GM18951 (cell line): ENCODE measurements around the gene RPL39L.

Experiments used
- POLR2A ChIP-seq: IDR thresholded peaks from 4 replicates; pipeline ENCODE4 v1.6.1; 2011; ENCODE audit warnings: mild to moderate bottlenecking; ENCODE audit not compliant: insufficient read length, insufficient read depth; ENCODE audit errors: extremely low read depth
- in situ Hi-C: fragments of 300-500 bp; cut with MboI; formaldehyde crosslinking; loops from one replicate; pipeline ENCODE4 v1.12.0; 2022; ENCODE audit warnings: low sequenced_read_pairs, mixed read lengths, inconsistent platforms; ENCODE audit not compliant: unreplicated experiment

The RPL39L gene

DNA sequence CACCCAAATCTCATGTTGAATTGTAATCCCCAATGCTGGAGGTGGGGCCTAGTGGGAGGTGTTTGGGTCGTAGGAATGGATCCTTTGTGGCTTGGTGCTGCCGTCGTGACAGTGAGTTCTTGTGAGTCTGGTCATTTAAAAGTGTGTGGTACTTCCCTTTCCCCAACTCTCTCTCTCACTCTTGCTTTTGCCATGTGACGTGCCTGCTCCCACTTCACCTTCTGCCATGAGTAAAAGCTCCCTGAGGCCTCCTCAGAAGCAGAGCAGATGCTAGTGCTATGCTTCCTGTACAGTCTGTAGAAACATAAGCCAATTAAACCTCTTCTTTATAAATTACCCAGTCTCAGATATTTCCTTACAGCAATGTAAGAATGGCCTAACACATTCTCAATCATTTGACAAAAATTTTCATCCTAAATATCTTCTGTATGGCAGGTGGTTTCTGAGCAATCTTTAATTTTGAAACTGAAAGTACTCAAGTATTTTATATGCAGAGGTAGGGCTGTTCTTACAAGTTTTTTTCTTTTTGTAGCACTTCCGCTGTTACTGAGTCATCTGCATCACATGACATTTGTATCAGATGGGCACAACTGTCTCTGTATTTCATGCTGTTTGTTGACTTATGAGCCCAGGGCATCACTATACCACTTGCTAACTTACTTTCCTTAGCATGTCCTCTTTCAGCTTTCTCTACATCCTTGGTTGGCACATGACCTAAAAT is 8.8 kb downstream of the RPL39L start:
- TF ChIP-seq POLR2A = no peak
- in situ Hi-C loops = no loop called here

DNA sequence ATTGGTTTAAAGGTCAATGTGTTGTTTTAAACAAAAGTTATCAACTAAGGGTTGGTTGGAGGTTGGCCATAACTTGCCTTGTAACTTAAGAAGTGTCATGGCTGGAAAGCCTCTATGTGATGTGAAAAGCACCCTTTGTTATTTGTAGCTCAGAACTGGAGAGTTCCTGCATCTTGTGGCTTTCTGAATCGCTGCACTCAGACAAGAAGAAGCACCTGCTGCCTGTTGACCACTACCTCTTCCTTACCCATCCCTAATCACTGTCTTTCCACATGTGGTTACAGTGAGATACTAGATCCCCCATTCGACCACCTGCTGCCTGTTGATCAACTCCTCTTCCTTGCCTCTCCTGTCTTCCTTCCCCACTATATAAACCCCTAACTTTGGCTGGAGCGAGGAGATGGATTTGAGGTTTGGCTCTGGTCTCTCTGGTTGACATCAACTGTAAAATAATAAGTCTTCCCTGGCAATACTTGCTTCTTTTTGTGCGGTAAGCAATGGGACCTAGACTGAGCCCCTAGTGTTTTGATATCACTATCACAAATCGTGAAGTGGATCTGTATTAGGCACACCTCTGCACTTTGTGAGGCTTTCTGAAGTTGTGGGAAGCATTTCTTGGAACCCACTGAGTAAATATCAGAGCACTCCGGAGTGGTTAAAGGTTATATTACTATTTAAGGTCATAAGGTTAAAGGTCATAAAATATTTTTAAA is 13.8 kb downstream of the RPL39L start:
- in situ Hi-C loops = no loop called here
- no peak for TF ChIP-seq POLR2A

DNA sequence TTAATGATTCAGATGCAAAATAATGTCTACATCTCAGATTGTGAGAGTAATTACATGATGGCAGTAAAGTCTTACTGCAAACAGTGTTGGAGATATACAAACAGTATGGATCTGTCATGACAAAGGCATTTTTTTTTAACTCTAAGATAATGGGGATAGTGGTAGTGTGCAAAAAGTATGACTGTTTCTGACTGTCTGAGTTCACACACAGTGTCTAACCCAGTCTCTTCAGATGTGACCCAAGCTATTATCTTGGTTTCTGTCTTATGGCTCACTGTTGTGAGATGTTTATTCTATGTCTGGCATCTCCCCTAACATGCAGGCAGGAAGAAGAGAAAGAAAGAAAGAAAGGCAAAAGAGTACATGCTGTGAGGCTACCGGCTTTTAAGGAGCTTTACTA is 17.0 kb downstream of the RPL39L start:
- in situ Hi-C loops = no loop called here

DNA sequence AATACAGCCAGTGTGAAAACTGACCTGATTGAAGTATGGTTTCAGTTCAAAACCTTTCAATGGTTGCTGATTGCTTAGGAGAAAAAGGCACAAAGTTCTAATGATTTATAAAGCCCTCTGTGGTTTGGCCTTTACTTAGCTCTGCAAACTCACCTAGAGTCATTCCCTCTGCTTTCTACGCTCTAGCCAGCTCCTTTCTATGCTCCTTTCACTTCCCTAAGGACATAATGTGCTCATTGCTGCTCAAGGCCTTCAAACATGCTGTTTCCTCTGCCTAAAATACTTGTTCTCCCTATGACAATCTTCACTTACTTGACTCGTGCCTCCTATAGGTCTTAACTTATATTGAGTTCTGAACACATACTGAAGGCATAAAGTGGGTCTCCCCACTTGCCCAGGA is 19.0 kb downstream of the RPL39L start:
- in situ Hi-C loops = no loop called here
- TF ChIP-seq POLR2A = no peak

More for the DNA sequence above, 17.0 kb downstream of the RPL39L start:
- TF ChIP-seq POLR2A = no peak

DNA sequence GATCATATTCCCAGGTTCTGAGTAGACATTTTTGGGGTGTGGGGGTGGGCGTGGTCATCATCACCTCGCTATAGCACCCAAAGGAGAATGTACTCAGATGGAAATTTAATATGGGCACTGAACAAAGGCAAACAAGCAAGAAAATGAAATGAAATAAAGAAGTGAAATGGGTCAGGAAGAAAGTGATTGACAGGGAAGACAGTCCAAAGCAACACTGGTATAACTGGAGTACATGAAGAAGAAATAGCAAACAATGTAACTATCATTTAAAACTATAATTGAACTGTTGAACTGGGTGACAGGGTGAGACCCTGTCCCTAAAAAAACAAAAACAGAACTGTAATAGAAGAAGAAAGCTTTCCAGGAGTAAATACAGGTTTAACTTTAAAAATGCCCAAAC is 24.8 kb downstream of the RPL39L start:
- in situ Hi-C loops = no loop called here

DNA sequence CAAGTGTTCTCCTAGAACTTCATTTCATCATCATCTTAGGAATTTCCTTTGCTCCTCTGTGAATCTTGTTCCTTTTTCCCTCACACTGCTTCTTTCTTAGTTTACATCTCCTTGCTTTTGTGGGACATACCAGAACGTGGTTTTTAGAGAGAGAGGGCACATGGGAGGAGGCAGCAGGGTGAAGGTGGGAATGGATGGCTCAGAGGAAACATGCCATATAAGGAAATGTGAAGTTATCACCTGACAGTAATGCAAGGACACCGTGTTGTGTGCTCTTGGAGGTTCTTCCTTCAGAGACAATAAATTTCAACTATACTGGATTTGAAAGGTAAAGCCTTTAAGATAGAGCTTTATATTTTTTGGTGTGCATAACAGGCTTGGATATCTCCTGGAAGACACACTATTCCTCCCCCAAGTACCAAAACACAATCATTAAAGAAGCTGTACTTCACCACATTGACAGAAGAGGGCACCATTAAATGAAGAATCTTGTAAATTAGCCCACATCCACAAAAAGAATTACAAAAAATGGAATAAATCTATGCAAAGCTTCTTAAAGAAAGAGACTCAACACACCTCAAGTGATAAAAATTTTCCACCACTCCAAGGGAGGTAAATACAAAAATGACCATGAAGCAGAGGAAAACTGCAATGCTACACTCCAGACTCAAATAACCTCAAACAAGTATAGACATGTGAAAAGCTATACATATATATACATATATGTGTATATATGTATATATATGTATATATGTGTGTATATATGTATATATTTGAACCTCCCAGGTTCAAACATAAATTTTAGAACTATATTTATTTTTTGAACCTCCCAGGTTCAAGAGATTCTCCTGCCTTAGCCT is 26.1 kb downstream of the RPL39L start:
- in situ Hi-C loops = no loop called here
- no peak for TF ChIP-seq POLR2A

More for the DNA sequence above, 24.8 kb downstream of the RPL39L start:
- TF ChIP-seq POLR2A = no peak

DNA sequence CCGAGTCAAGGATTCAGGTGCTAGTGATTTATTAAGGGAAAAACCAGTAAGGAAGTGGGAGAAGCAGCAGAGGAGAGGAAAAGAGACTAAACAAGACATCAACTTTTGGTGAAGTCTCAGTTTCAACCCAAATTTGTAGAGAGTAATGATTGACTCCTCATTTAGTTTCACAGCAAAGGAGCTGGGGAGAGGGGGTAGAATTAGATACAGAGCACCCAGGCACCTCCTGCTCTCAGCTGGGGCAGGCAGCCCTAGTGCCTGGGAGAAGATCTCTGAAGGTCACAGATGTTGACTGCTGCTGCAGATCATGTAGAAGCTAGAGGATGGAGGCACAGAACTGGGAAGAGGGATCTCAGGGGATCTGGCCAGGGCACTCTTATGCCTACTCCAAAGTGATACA is 29.1 kb downstream of the RPL39L start:
- TF ChIP-seq POLR2A = no peak
- in situ Hi-C loops = no loop called here

DNA sequence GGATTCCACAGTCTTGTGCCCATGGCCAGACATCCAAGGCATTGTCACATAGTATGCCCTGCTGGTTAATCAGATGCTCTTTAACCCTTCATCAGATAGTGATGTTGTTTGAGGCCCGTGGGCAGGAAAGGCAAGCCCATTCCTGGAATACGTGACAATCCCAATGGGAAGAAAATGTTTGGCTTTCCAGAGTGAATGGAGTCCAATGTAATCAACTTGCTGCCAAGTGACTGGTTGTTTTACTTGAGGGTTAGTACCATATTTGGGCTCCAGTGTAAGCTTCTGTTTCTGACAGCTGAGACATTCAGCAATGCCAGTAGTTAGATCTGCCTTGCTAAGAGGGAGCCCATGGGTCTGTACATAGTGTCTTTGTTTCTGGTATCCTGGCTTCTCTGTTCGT is 31.3 kb downstream of the RPL39L start:
- in situ Hi-C loops = no loop called here
- TF ChIP-seq POLR2A = no peak

DNA sequence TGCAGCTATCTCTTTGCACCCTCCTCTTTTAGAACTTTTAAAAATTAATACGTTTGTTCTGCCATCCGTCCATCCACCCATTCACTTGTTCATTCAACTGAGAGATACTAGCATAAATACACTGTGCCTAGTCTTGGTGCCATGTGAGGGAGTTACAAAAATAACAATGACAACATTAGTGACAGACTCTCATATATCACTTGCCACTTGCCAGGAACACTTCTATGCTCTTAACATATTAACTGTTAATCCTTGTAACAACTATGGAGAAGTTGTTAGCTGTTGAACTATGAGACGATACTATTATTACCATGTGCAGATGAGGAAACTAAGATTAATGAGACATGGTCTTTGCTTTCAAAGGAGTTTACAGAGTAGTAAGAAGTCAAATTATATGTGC is 33.6 kb downstream of the RPL39L start:
- no peak for TF ChIP-seq POLR2A
- in situ Hi-C loops = no loop called here

DNA sequence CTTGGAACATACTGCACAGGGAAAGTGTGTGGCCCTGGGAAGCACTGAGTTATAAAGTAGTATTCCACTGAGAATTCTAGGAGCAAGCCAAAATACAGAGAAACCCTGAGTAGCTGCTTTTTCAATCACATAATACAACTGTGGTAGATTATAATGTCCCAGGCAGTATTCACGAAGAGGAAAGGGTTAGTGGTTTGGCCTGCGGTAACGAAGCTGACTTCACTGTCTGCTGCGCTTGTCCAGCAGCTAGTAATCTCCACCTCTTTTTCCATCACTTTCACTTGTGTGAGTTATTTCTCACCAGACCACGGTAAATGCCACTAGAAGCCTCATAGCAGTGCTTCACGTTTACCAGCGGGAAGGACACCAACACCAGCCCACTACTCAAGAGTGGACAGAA is 34.4 kb downstream of the RPL39L start:
- in situ Hi-C loops = no loop called here
- TF ChIP-seq POLR2A = no peak

DNA sequence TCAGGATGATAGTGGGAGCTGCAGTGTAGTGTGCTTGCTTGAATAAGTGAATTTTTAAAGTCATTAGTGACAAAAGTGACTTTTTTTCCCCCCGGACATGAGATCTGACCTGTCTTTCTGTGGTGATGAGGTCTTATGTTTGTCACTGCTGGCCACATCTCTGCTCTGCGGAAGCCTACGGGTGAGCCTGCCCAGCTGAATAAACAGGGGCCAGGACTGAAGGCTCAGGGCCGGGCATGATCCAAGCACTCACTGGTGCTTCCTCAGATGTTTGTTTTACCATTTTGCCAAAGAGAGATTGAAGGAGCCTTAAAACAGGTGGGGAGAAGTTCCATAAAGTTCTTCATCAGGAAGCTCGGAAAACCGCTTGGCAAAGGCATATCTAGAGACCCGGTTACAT is 35.0 kb downstream of the RPL39L start:
- TF ChIP-seq POLR2A = no peak
- in situ Hi-C loops = no loop called here

DNA sequence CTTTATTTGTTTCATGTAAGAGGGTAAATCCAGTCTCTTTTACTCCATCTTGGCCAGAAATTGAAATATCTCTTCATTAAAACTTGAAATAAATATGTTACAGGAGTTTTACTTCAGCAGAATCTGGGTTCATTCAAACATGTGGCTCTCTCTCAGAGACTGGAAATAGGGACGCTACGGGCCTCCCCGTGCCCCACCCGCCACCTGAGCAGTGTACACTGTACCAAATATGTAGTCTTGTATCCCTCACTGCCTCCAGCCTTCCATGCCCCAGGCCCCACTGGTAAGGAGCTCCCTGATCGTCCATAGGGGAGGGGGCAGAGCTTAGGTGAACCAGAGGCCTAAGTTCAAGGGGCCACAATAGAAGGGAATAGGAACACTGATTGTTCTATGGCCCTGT is 36.0 kb downstream of the RPL39L start:
- in situ Hi-C loops = no loop called here
- TF ChIP-seq POLR2A = no peak

DNA sequence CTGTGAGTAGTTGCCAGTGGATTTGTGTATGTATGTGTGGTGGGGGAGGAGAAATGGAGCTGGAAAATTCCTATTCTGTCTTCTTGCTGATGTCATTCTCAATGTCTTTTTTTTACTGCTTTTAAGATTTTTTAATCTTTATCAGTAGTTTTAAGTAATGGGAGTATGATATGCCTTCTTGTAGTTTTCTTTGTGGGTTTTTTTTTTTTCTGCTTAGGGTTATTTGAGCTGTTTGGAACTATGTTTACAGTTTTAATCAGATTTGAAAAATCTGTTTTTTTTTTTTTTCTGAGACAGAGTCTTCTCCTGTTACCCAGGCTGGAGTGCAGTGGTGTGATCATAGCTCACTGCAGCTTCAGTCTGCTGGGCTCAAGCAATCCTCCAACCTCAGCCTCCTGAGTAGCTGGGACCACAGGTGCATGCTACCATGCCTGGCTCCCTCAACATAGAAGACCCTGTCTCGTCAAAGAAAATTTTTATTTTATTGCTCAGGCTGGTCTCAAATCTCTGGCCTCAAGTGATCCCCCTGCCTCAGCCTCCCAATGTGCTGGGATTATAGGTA is 37.1 kb downstream of the RPL39L start:
- TF ChIP-seq POLR2A = no peak
- in situ Hi-C loops = no loop called here
